Measurements from ENCODE around the gene PTPRD.

DNA sequence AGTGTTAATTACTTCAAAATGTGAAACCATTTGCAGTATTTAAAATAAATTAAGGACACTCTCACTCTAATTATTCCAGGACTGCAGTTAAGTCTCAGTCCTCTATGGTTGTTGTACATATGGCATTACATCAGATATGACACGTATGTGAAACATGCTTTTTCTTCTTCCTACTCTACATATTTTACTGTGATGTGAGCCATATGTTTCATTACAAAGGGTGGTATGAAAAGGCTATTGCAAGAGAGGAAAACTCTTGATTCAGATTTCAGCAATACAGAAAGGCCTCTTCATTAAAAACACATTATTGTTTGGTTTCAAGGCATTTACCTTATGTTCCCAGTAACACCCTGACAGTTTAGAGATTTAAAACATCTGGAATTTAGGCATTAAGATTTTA lies 1848.8 kb downstream of the PTPRD start:
- TF ChIP-seq CTCF (IDR thresholded peaks at IDR 0.05 in 8 of 11, conservative IDR thresholded peaks at IDR 0.05 in 3 of 11), result no peak
- no peak for TF ChIP-seq POLR2AphosphoS5 (IDR thresholded peaks at IDR 0.05)
- TF ChIP-seq POLR2A (IDR thresholded peaks at IDR 0.05), result no peak
